HCT116 (cell line): ENCODE results near the gene DRICH1. TPM values are rescaled to one million over a fixed set of nuclear protein-coding genes. Genes with fewer than 3 reads are reported as not detected.
A peak's percentile ranks its signal among the peaks of the same experiment; 100 is the strongest.

Experiments used
- ATAC-seq: fragments of 200-7000 bp; cut with Tn5 transposase; 2 replicates; pipeline ENCODE4 v1.9.1; 2020; ENCODE audit warnings: mild to moderate bottlenecking, moderate library complexity
- Bru-seq: library from RNA; stranded (reverse); fragments of 400-500 nt; gene quantifications from one replicate; lab custom pipeline; 2021; lab: Mats Ljungman, UMichigan
- BruChase-seq, 2 experiments: library from RNA; stranded (reverse); fragments of 400-500 nt; gene quantifications; one replicate each; lab custom pipeline; 2021; lab: Mats Ljungman, UMichigan
- BruUV-seq: library from RNA; stranded (reverse); fragments of 400-500 nt; replicated peaks from 2 replicates; lab custom pipeline; 2021; lab: Mats Ljungman, UMichigan
- CTCF ChIA-PET: fragments of 300-600 bp; sonication (Branson Sonifier 250); formaldehyde crosslinking; loops from one replicate; lab custom pipeline; 2021; ENCODE audit warnings: antibody characterized with exemption; lab: Charles Lee
- POLR2A ChIA-PET: fragments of 300-600, 350-600 bp; sonication (Branson Sonifier 250); formaldehyde crosslinking; loops from one replicate; lab custom pipeline; 2021; ENCODE audit warnings: antibody characterized with exemption; lab: Charles Lee
- RAD21 ChIA-PET, 2 experiments: fragments of 300-600 bp; sonication (Branson Sonifier 250); formaldehyde crosslinking; loops; one replicate each; lab custom pipeline; 2023; ENCODE audit warnings: low total read pairs in 2 of 2; ENCODE audit not compliant: uncharacterized antibody in 2 of 2, unreplicated experiment in 2 of 2, low non-redundant PET in 1 of 2; lab: Charles Lee
- DNase-seq: peaks from one replicate; pipeline ENCODE4 v3.0.0-alpha.2; 2010; ENCODE audit warnings: low read depth, low spot score
- H2AFZ ChIP-seq: fragments of 200-600 bp; shearing (Covaris generic), sonication (generic); 2 replicates; pipeline ENCODE4 v1.6.1; 2017; ENCODE audit warnings: low read depth, mixed run types, mixed read lengths, antibody characterized with exemption, low read length; ENCODE audit not compliant: poor library complexity, severe bottlenecking
- H3K27ac ChIP-seq: 2 replicates; pipeline ENCODE4 v1.5.1; 2012; ENCODE audit warnings: low read depth, low read length
- H3K27me3 ChIP-seq: fragments of 200-600 bp; sonication (generic); 2 replicates; pipeline ENCODE4 v1.6.1; 2016; ENCODE audit warnings: mixed run types, low read length, mixed read lengths; ENCODE audit not compliant: insufficient read depth
- H3K36me3 ChIP-seq, 2 experiments: fragments of 200-500 bp in 1 of 2; fragments of 200-600 bp in 1 of 2; sonication (Bioruptor generic) in 1 of 2; sonication (generic) in 1 of 2; 2 replicates each; pipeline versions ENCODE4 v1.5.1 to v1.6.1; 2014 to 2016; ENCODE audit warnings: low read length in 2 of 2, inconsistent platforms in 1 of 2, mixed read lengths in 1 of 2, mixed run types in 1 of 2; ENCODE audit not compliant: insufficient read depth in 2 of 2, control insufficient read depth in 1 of 2
- H3K4me1 ChIP-seq, 2 experiments: fragments of 200-600 bp in 1 of 2; sonication (generic) in 1 of 2; 2 replicates each; pipeline versions ENCODE4 v1.5.1 to v1.6.1; 2012 to 2017; ENCODE audit warnings: low read length in 2 of 2, inconsistent platforms in 1 of 2, mild to moderate bottlenecking in 1 of 2, mixed read lengths in 1 of 2, mixed run types in 1 of 2, moderate library complexity in 1 of 2; ENCODE audit not compliant: insufficient read depth in 2 of 2, control insufficient read depth in 1 of 2
- H3K4me2 ChIP-seq: fragments of 200-600 bp; sonication (generic); 2 replicates; pipeline ENCODE4 v1.6.1; 2017; ENCODE audit warnings: mixed run types, low read length, mixed read lengths
- H3K4me3 ChIP-seq, 2 experiments: fragments of 200-600 bp in 1 of 2; sonication (generic) in 1 of 2; replicated peaks in 1 of 2; 2 replicates each; pipeline ENCODE4 v1.5.1; 2011 to 2016; ENCODE audit warnings: low read length in 2 of 2, control low read depth in 1 of 2, low read depth in 1 of 2, mild to moderate bottlenecking in 1 of 2, mixed read lengths in 1 of 2, mixed run types in 1 of 2
- H3K79me2 ChIP-seq: fragments of 200-600 bp; sonication (generic); 2 replicates; pipeline ENCODE4 v1.6.1; 2017; ENCODE audit warnings: mild to moderate bottlenecking, mixed run types, low read length, moderate library complexity, mixed read lengths; ENCODE audit not compliant: insufficient read depth
- H3K9ac ChIP-seq: fragments of 200-600 bp; sonication (generic); 2 replicates; pipeline ENCODE4 v1.6.1; 2016; ENCODE audit warnings: low read length, mixed read lengths
- H3K9me2 ChIP-seq: fragments of 200-600 bp; sonication (generic), shearing (Covaris generic); 2 replicates; pipeline ENCODE4 v1.6.1; 2017; ENCODE audit warnings: mixed run types, mild to moderate bottlenecking, moderate library complexity; ENCODE audit not compliant: insufficient read depth
- H3K9me3 ChIP-seq, 2 experiments: fragments of 200-500 bp in 1 of 2; fragments of 200-600 bp in 1 of 2; sonication (Bioruptor generic) in 1 of 2; sonication (generic) in 1 of 2; 2 replicates each; pipeline ENCODE4 v1.6.1; 2014 to 2017; ENCODE audit warnings: low read length in 2 of 2, mixed read lengths in 2 of 2, inconsistent platforms in 1 of 2, low read depth in 1 of 2, mild to moderate bottlenecking in 1 of 2, mixed run types in 1 of 2, moderate library complexity in 1 of 2; ENCODE audit not compliant: control insufficient read depth in 1 of 2, insufficient read depth in 1 of 2
- H4K20me1 ChIP-seq: fragments of 200-600 bp; sonication (generic), shearing (Covaris generic); 2 replicates; pipeline ENCODE4 v1.6.1; 2017; ENCODE audit warnings: mixed run types, mild to moderate bottlenecking, moderate library complexity; ENCODE audit not compliant: insufficient read depth
- EGR1 ChIP-seq: IDR thresholded peaks from 2 replicates; pipeline ENCODE4 v1.6.1; 2012; ENCODE audit warnings: low read depth
- ELF1 ChIP-seq: IDR thresholded peaks from 2 replicates; pipeline ENCODE4 v1.6.1; 2012; ENCODE audit warnings: low read depth, borderline replicate concordance
- EZH2phosphoT487 ChIP-seq: fragments of 200-600 bp; IDR thresholded peaks from 2 replicates; pipeline ENCODE4 v1.6.1; 2018; ENCODE audit warnings: antibody characterized with exemption, borderline replicate concordance
- POLR2A ChIP-seq: IDR thresholded peaks from 2 replicates; pipeline ENCODE4 v1.7.0; 2011; ENCODE audit warnings: borderline replicate concordance; ENCODE audit not compliant: insufficient read depth, insufficient read length; ENCODE audit errors: extremely low read depth
- SRF ChIP-seq: IDR thresholded peaks from 2 replicates; pipeline ENCODE4 v1.6.1; 2012; ENCODE audit warnings: low read depth
- YY1 ChIP-seq: IDR thresholded peaks from 2 replicates; pipeline ENCODE4 v1.6.1; 2011; ENCODE audit warnings: low read length, low read depth, moderate library complexity, mild to moderate bottlenecking; ENCODE audit not compliant: insufficient replicate concordance; ENCODE audit errors: extremely low read depth
- intact Hi-C: fragments of 100-400 bp; cut with micrococcal nuclease; formaldehyde crosslinking; loops from 2 replicates; pipeline ENCODE4 v1.10.0; 2022
- long read RNA-seq: library from polyadenylated mRNA; unstranded; transcript quantifications from one replicate; pipeline ENCODE4 v2.0.0, GENCODE V29; 2021; ENCODE audit not compliant: unreplicated experiment
- polyA plus RNA-seq: library from polyadenylated mRNA; unstranded; fragments of >200 nt; gene quantifications from 2 replicates; pipeline ENCODE4 v1.2.1, GENCODE V29; 2012; ENCODE audit warnings: missing spikeins
- total RNA-seq: library from RNA; stranded (reverse); gene quantifications from one replicate; pipeline ENCODE4 v1.2.1, GENCODE V29; 2021; ENCODE audit not compliant: unreplicated experiment
- TF ChIP-seq, protein P1 (sequence below): IDR thresholded peaks from 2 replicates; pipeline ENCODE4 v1.6.1; 2011; ENCODE audit warnings: mild to moderate bottlenecking, low read length, moderate library complexity; ENCODE audit not compliant: insufficient replicate concordance; ENCODE audit errors: extremely low read depth
- TF ChIP-seq, protein P2 (sequence below): IDR thresholded peaks from 2 replicates; pipeline ENCODE4 v1.6.1; 2012
- TF ChIP-seq, protein P3 (sequence below): IDR thresholded peaks from 2 replicates; pipeline ENCODE4 v1.6.1; 2012; ENCODE audit warnings: low read depth
- TF ChIP-seq, protein P4 (sequence below): IDR thresholded peaks from 2 replicates; pipeline ENCODE4 v1.6.1; 2012

The DRICH1 gene, protein sequence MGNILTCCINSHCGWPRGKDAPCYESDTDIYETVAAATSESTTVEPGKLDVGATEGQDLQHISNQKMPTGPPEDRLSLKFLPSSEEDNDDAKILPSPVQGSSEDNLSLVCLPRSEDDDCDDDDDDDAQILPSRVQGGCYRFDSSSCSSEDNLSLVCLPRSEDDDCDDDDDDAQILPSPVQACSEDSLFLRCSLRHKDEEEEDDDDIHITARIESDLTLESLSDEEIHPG
- 0.44 TPM for total RNA-seq
- polyA plus RNA-seq, result 0.34 and 0.52 TPM in 2 replicates
- percentile 44 among the genes with signal in this experiment for Bru-seq, nascent RNA
- BruChase-seq, experiment 1, labeled RNA remaining after a 6-hour chase, result percentile 48 among the genes with signal in this experiment
- percentile 46 among the genes with signal in this experiment for BruChase-seq, experiment 2, labeled RNA remaining after a 2-hour chase
- long read RNA-seq, result 0 reads

DNA sequence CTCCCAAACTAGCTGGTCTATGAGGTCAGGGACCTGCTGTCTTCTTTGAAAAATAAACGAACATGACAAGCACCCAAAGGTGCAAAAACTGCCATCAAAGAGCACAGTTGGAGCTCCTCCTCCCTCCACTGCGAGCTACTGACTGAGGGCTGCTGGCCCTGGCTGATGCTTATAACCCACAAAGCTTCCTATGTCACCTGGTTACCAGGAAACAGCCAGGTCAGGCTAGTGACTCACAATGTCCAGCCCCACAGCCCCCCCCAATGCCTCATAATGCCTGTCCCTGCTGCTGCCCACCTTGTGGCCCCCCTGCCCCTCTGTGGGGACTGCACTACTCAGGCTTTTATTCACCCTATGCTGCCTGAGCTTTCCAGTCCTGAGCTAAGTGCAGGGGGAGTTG lies at the start of gene DRICH1:
Gene DRICH1, minus strand, starts transcription at position 144 of the 400 bp plus-strand sequence. CDS start 298 bp downstream, outside the sequence.
- DNase-seq, result no peak
- H3K4me2 ChIP-seq, result no peak within 1 kb of the TSS
- ATAC-seq, result peak; percentile 46; the same call in 1 of the 2 replicates
- no peaks in the 10 kb centered on the region for H3K9me2 ChIP-seq
- no peaks in the 10 kb centered on the region for H3K27me3 ChIP-seq
- H3K36me3 ChIP-seq, result no peaks in the 10 kb centered on the region
- no peak within 1 kb of the TSS for H3K9ac ChIP-seq
- ChIA-PET POLR2A (interaction anchor here (1.1 kb wide), 1 partner anchor 11 kb away, joined by 3 read pairs; no protein-coding TSS in a partner anchor), RAD21 (no interaction called here), CTCF (no interaction called here)
- no peaks in the 10 kb centered on the region for H3K79me2 ChIP-seq
- no peak within 1 kb of the TSS for H2AFZ ChIP-seq
- no peak for TF ChIP-seq EZH2phosphoT487
- peaks cover 0 to 7% of the 10 kb centered on the region in 2 experiments; a peak in 1 of 4 replicates for H3K4me1 ChIP-seq
- no TSS peak for BruUV-seq
- no peak within 1 kb of the TSS for H3K4me3 ChIP-seq
- H4K20me1 ChIP-seq, result no peaks in the 10 kb centered on the region
- no peaks in the 10 kb centered on the region for H3K9me3 ChIP-seq
- H3K27ac ChIP-seq, result no peak within 1 kb of the TSS
- intact Hi-C loops, result no loop called here

DNA sequence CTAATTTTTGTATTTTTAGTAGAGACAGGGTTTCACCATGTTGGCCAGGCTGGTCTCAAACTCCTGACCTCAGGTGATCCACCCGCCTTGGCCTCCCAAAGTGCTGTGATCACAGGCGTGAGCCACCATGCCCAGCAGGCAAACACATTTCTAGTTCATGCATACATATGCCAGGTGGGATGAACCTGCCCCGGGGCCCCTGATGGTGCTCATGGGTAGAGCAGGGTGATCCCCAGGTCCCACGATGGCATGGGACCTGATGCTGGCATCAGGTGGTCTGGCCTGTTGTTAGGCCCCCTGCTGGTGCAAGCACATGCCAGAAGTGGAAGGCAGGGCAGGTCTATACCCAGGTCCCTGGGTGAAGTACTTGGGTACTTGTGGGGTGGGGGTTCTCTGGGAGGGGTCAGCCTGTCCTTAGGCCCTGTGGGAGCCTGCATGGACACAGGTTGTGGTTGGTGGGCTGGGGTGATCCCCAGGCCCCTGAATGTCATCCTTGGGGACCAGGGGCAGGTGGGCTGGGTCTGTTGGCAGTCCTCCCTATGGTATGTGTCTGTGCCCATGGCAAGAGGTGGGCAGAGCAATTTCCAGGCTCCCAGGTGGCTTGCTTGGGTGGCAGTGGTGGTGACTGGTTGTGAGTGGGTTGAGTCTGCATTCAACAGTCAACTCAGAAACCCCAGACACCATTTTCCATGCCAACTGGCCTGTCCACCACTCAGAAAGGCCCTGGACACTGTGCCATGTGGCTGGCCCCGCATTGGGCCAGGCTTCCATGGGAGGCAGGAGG lies 49.1 kb upstream of the DRICH1 start:
- H3K9me2 ChIP-seq, result no peaks in the 10 kb centered on the region
- no peaks in the 10 kb centered on the region for H3K79me2 ChIP-seq
- intact Hi-C loops, result no loop called here
- no peak overlapping the region for H3K27ac ChIP-seq
- H4K20me1 ChIP-seq, result no peaks in the 10 kb centered on the region
- peaks cover 0 to 8% of the 10 kb centered on the region in 2 experiments; a peak in 1 of 4 replicates for H3K4me1 ChIP-seq
- no peak overlapping the region for H3K4me2 ChIP-seq
- POLR2A ChIA-PET, result no interaction called here
- no peaks in the 10 kb centered on the region for H3K9me3 ChIP-seq
- H3K4me3 ChIP-seq, result no peak overlapping the region
- BruUV-seq, result no TSS peak
- H2AFZ ChIP-seq, result no peak overlapping the region
- 0 out of 4 replicates have a peak, but pooled peaks cover 0 to 4% of the 10 kb centered on the region in 2 experiments for H3K36me3 ChIP-seq
- CTCF ChIA-PET, result no interaction called here
- RAD21 ChIA-PET, result no interaction called here
- H3K9ac ChIP-seq, result no peak overlapping the region
- DNase-seq, result no peak
- H3K27me3 ChIP-seq, result no peaks in the 10 kb centered on the region
- ATAC-seq, result no peak
- TF ChIP-seq ELF1 (no peak), EGR1 (no peak), SRF (no peak), YY1 (no peak), POLR2A (no peak)
- TF ChIP-seq, protein P1, sequence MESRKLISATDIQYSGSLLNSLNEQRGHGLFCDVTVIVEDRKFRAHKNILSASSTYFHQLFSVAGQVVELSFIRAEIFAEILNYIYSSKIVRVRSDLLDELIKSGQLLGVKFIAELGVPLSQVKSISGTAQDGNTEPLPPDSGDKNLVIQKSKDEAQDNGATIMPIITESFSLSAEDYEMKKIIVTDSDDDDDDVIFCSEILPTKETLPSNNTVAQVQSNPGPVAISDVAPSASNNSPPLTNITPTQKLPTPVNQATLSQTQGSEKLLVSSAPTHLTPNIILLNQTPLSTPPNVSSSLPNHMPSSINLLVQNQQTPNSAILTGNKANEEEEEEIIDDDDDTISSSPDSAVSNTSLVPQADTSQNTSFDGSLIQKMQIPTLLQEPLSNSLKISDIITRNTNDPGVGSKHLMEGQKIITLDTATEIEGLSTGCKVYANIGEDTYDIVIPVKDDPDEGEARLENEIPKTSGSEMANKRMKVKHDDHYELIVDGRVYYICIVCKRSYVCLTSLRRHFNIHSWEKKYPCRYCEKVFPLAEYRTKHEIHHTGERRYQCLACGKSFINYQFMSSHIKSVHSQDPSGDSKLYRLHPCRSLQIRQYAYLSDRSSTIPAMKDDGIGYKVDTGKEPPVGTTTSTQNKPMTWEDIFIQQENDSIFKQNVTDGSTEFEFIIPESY, result no peak
- TF ChIP-seq, protein P2, sequence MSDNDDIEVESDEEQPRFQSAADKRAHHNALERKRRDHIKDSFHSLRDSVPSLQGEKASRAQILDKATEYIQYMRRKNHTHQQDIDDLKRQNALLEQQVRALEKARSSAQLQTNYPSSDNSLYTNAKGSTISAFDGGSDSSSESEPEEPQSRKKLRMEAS, result no peak
- TF ChIP-seq, protein P3, sequence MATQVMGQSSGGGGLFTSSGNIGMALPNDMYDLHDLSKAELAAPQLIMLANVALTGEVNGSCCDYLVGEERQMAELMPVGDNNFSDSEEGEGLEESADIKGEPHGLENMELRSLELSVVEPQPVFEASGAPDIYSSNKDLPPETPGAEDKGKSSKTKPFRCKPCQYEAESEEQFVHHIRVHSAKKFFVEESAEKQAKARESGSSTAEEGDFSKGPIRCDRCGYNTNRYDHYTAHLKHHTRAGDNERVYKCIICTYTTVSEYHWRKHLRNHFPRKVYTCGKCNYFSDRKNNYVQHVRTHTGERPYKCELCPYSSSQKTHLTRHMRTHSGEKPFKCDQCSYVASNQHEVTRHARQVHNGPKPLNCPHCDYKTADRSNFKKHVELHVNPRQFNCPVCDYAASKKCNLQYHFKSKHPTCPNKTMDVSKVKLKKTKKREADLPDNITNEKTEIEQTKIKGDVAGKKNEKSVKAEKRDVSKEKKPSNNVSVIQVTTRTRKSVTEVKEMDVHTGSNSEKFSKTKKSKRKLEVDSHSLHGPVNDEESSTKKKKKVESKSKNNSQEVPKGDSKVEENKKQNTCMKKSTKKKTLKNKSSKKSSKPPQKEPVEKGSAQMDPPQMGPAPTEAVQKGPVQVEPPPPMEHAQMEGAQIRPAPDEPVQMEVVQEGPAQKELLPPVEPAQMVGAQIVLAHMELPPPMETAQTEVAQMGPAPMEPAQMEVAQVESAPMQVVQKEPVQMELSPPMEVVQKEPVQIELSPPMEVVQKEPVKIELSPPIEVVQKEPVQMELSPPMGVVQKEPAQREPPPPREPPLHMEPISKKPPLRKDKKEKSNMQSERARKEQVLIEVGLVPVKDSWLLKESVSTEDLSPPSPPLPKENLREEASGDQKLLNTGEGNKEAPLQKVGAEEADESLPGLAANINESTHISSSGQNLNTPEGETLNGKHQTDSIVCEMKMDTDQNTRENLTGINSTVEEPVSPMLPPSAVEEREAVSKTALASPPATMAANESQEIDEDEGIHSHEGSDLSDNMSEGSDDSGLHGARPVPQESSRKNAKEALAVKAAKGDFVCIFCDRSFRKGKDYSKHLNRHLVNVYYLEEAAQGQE, result no peak
- TF ChIP-seq, protein P4, sequence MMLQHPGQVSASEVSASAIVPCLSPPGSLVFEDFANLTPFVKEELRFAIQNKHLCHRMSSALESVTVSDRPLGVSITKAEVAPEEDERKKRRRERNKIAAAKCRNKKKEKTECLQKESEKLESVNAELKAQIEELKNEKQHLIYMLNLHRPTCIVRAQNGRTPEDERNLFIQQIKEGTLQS, result no peak
